Glomerular visceral epithelial cell (primary cell): ENCODE data around the gene MDGA2.
"Not testable (repeated sequence)": the region's sequence is repeated elsewhere in the genome, so short reads cannot be mapped to it uniquely, and the experiment has no call there.

Experiments used
- DNase-seq: peaks from one replicate; pipeline ENCODE4 v3.0.0-alpha.2; 2016; ENCODE audit errors: extremely low spot score

MDGA2 gene

DNA sequence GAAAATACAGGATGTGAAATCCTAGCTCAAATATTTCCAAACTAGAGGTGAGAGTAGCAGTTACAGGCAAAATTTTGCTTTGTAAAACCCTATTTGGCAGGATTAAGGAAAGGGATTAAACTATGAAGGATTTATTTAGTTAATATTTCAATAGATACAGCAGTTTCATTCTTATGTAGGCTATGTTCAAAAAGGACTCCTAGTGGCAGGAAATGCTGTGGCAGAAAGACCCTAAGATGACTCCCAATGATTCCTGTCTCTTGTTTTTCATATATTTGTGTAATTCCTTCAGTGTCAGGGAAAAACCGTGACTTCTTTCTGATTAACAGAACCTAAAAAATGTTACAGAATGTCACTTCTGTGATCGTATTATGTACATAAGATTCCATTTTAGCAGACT is 724.3 kb downstream of the MDGA2 start:
- no peak for DNase-seq

DNA sequence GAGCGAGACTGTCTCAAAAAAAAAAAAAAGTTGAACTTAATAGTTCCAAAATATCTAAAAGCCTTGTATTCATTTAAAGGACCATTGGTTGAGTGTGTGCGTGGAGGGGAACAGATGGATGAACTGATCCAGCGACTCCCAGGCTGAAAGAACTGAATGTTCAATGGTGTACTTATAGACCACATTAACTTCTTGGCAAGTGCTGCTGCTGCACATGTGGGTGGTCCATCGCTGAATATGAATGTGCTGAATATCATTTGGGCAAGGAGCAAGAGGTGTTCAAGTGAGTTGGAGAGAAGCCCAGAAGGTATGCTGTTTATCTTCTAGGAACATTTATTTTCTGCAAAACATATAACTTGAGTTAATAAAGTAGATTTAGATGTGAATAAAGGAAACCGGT is 734.8 kb downstream of the MDGA2 start:
- DNase-seq: no peak

DNA sequence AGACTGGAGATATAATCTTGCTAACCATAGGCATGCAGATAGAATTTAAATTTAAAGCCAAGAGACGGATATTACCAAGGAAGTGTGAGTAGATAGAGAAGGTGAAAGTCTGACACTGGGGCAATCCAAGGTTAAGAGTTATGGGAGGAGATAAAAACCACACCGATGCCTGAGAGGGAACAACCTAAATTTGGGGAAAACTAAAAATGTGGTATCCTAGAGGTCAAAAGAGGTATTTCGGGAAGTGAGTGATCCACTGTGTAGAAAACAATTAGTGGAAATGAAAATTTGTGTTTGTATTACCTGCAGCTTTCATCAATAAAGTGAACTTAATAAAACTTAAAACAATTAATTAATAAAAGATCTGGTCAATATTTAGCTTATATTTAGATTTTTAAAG is 754.9 kb downstream of the MDGA2 start:
- no peak for DNase-seq

DNA sequence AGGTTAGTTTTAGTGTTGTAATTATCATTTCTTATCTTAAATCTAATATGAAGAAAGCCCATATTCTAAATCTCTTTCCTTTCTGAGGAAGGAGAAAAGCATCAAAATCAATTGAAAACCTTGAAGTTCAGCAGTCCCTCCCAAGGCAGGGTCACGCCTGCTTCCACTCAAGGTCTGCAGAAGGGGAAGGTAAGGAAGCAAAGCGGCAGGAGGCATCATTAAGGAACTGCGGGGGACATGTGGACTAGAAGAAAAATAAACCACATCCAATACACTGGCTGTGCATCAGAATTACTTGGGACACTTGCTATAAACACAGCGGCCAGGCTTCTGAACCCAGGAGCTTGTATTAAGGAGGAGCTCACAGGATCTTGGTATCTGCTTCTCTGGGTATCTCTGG is 759.9 kb downstream of the MDGA2 start:
- DNase-seq: not testable (repeated sequence)

DNA sequence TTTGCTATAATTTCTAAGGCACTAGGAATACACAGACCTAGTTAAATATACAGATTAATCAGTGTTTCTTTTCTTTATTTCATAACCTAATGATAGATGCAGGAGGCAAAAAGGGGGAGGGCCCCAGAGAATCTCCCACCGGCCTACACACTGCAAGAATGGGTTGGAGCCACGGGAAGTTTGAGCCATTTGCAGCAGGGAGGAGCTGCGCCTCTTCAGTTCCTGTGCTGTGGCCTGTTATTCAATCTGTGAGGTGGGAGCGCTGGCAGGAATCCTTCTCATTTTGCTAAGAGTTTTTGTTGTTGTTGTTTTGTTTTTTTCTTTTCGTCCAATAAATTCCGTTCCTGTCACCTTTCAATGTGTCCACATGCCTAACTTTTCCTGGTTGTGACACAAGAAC is 772.6 kb downstream of the MDGA2 start:
- DNase-seq: no peak

- DNase-seq: no peak
These were observed 780.9 kb downstream of the MDGA2 start for GRCh38 chr14:46894476-46894875.

DNA sequence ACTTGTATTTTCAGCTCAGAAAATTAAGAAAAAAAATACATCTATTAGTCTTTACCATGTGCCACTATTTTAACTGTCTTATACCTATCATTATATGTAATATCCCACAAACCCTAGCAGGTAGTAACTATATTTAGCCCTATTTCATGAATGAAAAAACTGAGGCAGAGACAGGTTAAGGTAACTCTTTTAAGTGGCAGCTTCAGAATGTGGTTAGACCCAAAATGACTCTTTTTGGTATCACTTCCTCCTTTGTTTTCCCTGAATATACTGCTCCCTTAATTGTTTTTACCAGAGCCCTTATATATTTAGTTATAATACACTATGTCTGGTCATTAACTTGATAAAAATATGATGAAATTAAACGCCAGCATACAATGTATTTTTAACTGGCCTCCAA is 788.3 kb downstream of the MDGA2 start:
- no peak for DNase-seq

GRCh38 chr14:46885566-46885965 is 789.8 kb downstream of the MDGA2 start:
- DNase-seq: no peak

GRCh38 chr14:46861753-46862152 is 813.7 kb downstream of the MDGA2 start:
- DNase-seq: no peak

DNA sequence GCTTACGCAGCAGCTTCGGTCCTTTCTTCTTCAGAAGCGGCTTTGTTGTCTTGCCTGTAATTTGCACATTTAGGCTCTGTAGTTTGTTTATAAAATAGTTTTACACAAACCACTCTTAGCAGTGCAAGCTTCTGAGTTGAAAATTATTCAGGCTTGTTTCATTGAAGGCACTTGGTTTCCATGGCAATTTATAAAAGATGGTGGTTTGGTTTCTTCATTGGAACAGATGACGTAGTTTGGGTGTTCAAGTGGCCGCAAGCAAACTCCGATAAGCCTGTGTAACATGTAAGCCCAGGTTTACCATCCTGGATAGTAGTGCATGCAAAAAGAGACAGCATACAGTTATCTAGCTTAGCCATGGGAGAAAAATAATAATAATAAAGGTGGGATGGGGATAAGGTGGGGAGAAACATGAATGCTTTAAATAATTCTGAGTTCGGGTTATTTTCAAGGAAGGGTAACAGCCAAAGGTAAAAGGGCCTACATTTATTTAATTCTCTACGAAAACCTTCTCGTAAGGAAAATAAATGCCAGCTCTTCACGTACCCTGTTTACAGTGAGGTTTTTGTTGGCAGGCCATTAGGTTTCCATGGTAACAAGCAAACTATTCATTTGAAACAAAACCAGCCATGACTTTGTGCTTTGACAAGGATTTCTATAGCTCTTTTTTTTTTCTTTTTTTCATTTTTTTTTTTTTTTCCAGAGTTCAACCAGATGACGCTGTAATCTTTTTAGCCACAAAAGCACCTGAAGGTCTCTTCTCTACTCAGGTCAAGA is 834.3 kb downstream of the MDGA2 start:
- DNase-seq: no peak

GRCh38 chr14:46820291-46820690 is 855.1 kb downstream of the MDGA2 start:
- DNase-seq: no peak

DNA sequence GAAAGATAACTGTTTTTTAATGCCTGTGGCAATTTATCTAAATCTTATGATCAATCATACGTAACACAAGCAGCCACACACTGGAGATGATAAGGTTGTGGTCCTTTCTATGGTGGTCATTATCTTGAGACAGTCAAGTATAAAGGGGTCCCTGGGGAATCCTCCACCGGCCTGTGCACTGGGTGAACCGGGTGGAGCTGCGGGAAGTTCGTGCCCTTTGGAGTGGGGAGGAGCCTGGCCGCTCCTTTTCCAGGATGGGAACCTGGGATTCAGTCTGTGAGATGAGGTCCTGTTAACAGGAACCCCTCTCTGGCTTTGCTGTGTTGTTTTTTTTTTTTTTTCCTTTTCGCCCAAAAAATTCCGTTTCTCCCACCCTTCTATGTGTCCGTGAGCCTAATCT is 856.3 kb downstream of the MDGA2 start:
- no peak for DNase-seq

- DNase-seq: no peak
These were observed 857.3 kb downstream of the MDGA2 start for GRCh38 chr14:46818147-46818546.

DNA sequence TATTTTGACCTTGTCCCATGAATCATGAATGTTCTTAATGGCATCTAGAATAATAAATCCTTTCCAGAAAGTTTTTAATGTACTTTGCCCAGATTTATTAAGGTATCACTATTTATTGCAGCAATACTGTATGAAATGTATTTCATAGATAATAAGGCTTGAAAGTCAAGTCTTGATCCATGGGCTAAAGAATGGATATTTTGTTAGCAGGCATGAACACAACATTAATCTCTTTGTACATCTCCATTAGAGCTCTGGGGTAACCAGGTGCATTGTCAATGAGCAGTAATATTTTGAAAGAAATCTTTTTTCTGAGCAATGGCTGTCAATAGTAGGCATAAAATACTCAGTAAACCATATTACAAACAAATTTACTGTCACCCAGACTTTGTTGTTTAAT is 882.3 kb downstream of the MDGA2 start:
- no peak for DNase-seq
